Measurements from ENCODE around the gene ADCY7.

Gene ADCY7

GRCh38 chr16:50318796-50319578 lies 52.6 kb downstream of the ADCY7 start:
- TF ChIP-seq CTCF (conservative IDR thresholded peaks at IDR 0.05) = no peak
- no peak for TF ChIP-seq ZFX (IDR thresholded peaks at IDR 0.05)
- H3K27ac ChIP-seq = no peak overlapping the region

- TF ChIP-seq ZFX (IDR thresholded peaks at IDR 0.05) (no peak), CTCF (conservative IDR thresholded peaks at IDR 0.05) (no peak)
- H3K27ac ChIP-seq = no peak overlapping the region
Observed at GRCh38 chr16:50320310-50320709, 54.0 kb downstream of the ADCY7 start.

GRCh38 chr16:50322333-50322732 lies 56.0 kb downstream of the ADCY7 start:
- no peak overlapping the region for H3K27ac ChIP-seq
- no peak for TF ChIP-seq ZFX (IDR thresholded peaks at IDR 0.05)
- no peak for TF ChIP-seq CTCF (conservative IDR thresholded peaks at IDR 0.05)

- no peak overlapping the region for H3K27ac ChIP-seq
- TF ChIP-seq CTCF (conservative IDR thresholded peaks at IDR 0.05) (peak; percentile 39), ZFX (IDR thresholded peaks at IDR 0.05) (no peak)
Observed at GRCh38 chr16:50323335-50324011, 57.1 kb downstream of the ADCY7 start.

- TF ChIP-seq ZFX (IDR thresholded peaks at IDR 0.05) = no peak
- TF ChIP-seq CTCF (conservative IDR thresholded peaks at IDR 0.05) = no peak
- no peak overlapping the region for H3K27ac ChIP-seq
Observed at GRCh38 chr16:50324345-50324744, 58.0 kb downstream of the ADCY7 start.

- TF ChIP-seq CTCF (conservative IDR thresholded peaks at IDR 0.05) (no peak), ZFX (IDR thresholded peaks at IDR 0.05) (no peak)
- H3K27ac ChIP-seq = no peak overlapping the region
Observed at GRCh38 chr16:50326264-50326663, 59.9 kb downstream of the ADCY7 start.

- peak; percentile 63 for TF ChIP-seq CTCF (conservative IDR thresholded peaks at IDR 0.05)
- no peak for TF ChIP-seq ZFX (IDR thresholded peaks at IDR 0.05)
- no peak overlapping the region for H3K27ac ChIP-seq
Observed at GRCh38 chr16:50326835-50327465, 60.6 kb downstream of the ADCY7 start.

All from C4-2B (cell line).